Trophoblast cell (in vitro differentiated cells and primary cell): ENCODE results near the gene CCDC27.

Source experiments
- DNase-seq, 2 donors: peaks; one replicate each; pipeline ENCODE4 v3.0.0-alpha.2; 2016
- H2AFZ ChIP-seq: 2 replicates; pipeline ENCODE4 v1.6.1; 2013; ENCODE audit warnings: low read length, moderate library complexity, mild to moderate bottlenecking; ENCODE audit not compliant: insufficient read depth, poor library complexity
- H2AK5ac ChIP-seq: 2 replicates; pipeline ENCODE4 v1.6.1; 2013; ENCODE audit warnings: mild to moderate bottlenecking, low read length
- H2BK120ac ChIP-seq: 2 replicates; pipeline ENCODE4 v1.6.1; 2013; ENCODE audit warnings: low read length, mild to moderate bottlenecking, moderate library complexity; ENCODE audit not compliant: insufficient read depth, poor library complexity
- H2BK12ac ChIP-seq: 2 replicates; pipeline ENCODE4 v1.6.1; 2013; ENCODE audit warnings: mild to moderate bottlenecking, low read length, moderate library complexity
- H2BK5ac ChIP-seq: 2 replicates; pipeline ENCODE4 v1.6.1; 2013; ENCODE audit warnings: low read length, low read depth, moderate library complexity, mild to moderate bottlenecking; ENCODE audit not compliant: poor library complexity
- H3K14ac ChIP-seq: 2 replicates; pipeline ENCODE4 v1.6.1; 2013; ENCODE audit warnings: mild to moderate bottlenecking, low read length
- H3K18ac ChIP-seq: 2 replicates; pipeline ENCODE4 v1.6.1; 2013; ENCODE audit warnings: mild to moderate bottlenecking, low read length
- H3K23ac ChIP-seq: 2 replicates; pipeline ENCODE4 v1.6.1; 2013; ENCODE audit warnings: low read length
- H3K27ac ChIP-seq: 2 replicates; pipeline ENCODE4 v1.5.1; 2013; ENCODE audit warnings: low read depth, mild to moderate bottlenecking, inconsistent platforms, low read length, moderate library complexity
- H3K27me3 ChIP-seq: 2 replicates; pipeline ENCODE4 v1.6.1; 2013; ENCODE audit warnings: inconsistent platforms, mild to moderate bottlenecking, low read length, moderate library complexity; ENCODE audit not compliant: insufficient read depth
- H3K36me3 ChIP-seq, 2 experiments: 1 replicate in 1 of 2; 2 replicates in 1 of 2; pipeline ENCODE4 v1.6.1; 2013; ENCODE audit warnings: low read length in 2 of 2, mild to moderate bottlenecking in 2 of 2, moderate library complexity in 1 of 2; ENCODE audit not compliant: insufficient read depth in 2 of 2, control insufficient read depth in 1 of 2
- H3K4ac ChIP-seq: 2 replicates; pipeline ENCODE4 v1.6.1; 2013; ENCODE audit warnings: low read depth, mild to moderate bottlenecking, low read length, moderate library complexity
- H3K4me1 ChIP-seq, 2 experiments: 1 replicate in 1 of 2; 2 replicates in 1 of 2; pipeline ENCODE4 v1.6.1; 2013; ENCODE audit warnings: low read length in 2 of 2, mild to moderate bottlenecking in 2 of 2, moderate library complexity in 1 of 2; ENCODE audit not compliant: insufficient read depth in 2 of 2, control insufficient read depth in 1 of 2
- H3K4me2 ChIP-seq: 2 replicates; pipeline ENCODE4 v1.6.1; 2013; ENCODE audit warnings: inconsistent platforms, mild to moderate bottlenecking, low read length, moderate library complexity
- H3K4me3 ChIP-seq: 2 replicates; pipeline ENCODE4 v1.5.1; 2013; ENCODE audit warnings: mild to moderate bottlenecking, low read depth, low read length, inconsistent platforms
- H3K79me1 ChIP-seq: one replicate; pipeline ENCODE4 v1.6.1; 2013; ENCODE audit warnings: low read length
- H3K79me2 ChIP-seq: 2 replicates; pipeline ENCODE4 v1.6.1; 2013; ENCODE audit warnings: low read length, mild to moderate bottlenecking; ENCODE audit not compliant: control insufficient read depth, insufficient read depth, poor library complexity
- H3K9ac ChIP-seq: 2 replicates; pipeline ENCODE4 v1.6.1; 2013; ENCODE audit warnings: mild to moderate bottlenecking, low read length
- H3K9me3 ChIP-seq: 2 replicates; pipeline ENCODE4 v1.6.1; 2013; ENCODE audit warnings: low read depth, mild to moderate bottlenecking, control low read depth, inconsistent platforms, low read length; ENCODE audit not compliant: insufficient read depth
- H4K12ac ChIP-seq: 2 replicates; pipeline ENCODE4 v1.6.1; 2013; ENCODE audit warnings: low read depth, mild to moderate bottlenecking, low read length, moderate library complexity
- H4K8ac ChIP-seq: 2 replicates; pipeline ENCODE4 v1.6.1; 2013; ENCODE audit warnings: low read depth, mild to moderate bottlenecking, low read length, moderate library complexity
- H4K91ac ChIP-seq: one replicate; pipeline ENCODE4 v1.6.1; 2013; ENCODE audit warnings: low read depth, mild to moderate bottlenecking, low read length, moderate library complexity
- WGBS: extraction: QIAGEN DNeasy Blood & Tissue Kit; methylation state at CpG from one replicate; pipeline ENCODE4 v1.1.7; 2013; ENCODE audit warnings: missing lambda C conversion rate; ENCODE audit not compliant: insufficient read length, insufficient coverage; ENCODE audit errors: extremely low coverage; 5-methylcytosine and 5-hydroxymethylcytosine counted together

CCDC27 gene

GRCh38 chr1:3783651-3784474 lies 31.6 kb downstream of the CCDC27 start:
- Histone ChIP-seq H4K12ac (peak overlapping the region; percentile 60), H3K18ac (no peak overlapping the region)

DNA sequence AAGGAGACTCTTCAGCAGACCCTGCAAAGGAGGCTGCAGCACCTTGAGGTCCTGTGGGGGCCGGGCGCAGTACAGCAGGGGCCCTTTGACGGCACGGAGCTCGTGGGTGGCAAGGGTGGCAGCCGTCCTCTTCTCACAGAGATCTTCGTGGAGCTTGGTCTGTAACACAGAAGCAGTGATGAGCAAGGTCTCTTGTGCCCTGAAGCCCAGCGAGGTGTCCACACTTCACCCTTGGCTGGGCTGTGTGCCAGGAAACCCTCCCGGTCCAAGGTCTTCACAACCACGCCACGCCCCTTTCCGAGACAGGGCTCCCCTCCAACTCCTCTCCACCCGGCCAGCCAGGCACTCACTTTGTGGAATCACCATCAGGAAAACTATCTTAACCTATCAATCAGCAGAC lies 32.8 kb downstream of the CCDC27 start:
- no peak overlapping the region for H3K9ac ChIP-seq
- WGBS: no CpG with 5 or more reads among the region's 13 CpGs
- no peak overlapping the region for H4K12ac ChIP-seq
- no peak overlapping the region for H3K4ac ChIP-seq
- DNase-seq: no peak
- no peaks in the 10 kb centered on the region for H3K4me1 ChIP-seq
- no peak overlapping the region for H3K23ac ChIP-seq
- no peaks in the 10 kb centered on the region for H3K9me3 ChIP-seq
- H3K4me3 ChIP-seq: no peak overlapping the region
- H2AK5ac ChIP-seq: no peak overlapping the region
- H2BK5ac ChIP-seq: no peak overlapping the region
- H3K4me2 ChIP-seq: no peak overlapping the region
- no peak overlapping the region for H3K14ac ChIP-seq
- H3K36me3 ChIP-seq: peaks cover 71 to 86% of the 10 kb centered on the region in 2 experiments
- H3K27ac ChIP-seq: no peak overlapping the region
- no peak overlapping the region for H2BK12ac ChIP-seq
- H2BK120ac ChIP-seq: no peak overlapping the region
- H3K79me1 ChIP-seq: no peaks in the 10 kb centered on the region
- H3K27me3 ChIP-seq: no peaks in the 10 kb centered on the region
- H4K91ac ChIP-seq: no peak overlapping the region
- no peak overlapping the region for H4K8ac ChIP-seq
- no peak overlapping the region for H2AFZ ChIP-seq
- H3K79me2 ChIP-seq: no peaks in the 10 kb centered on the region
- H3K18ac ChIP-seq: no peak overlapping the region

More at GRCh38 chr1:3783651-3784474, 31.6 kb downstream of the CCDC27 start:
- H2BK5ac ChIP-seq: no peak overlapping the region
- H2AK5ac ChIP-seq: no peak overlapping the region
- H3K9ac ChIP-seq: no peak overlapping the region
- no peak overlapping the region for H3K4ac ChIP-seq
- no peak overlapping the region for H3K23ac ChIP-seq
- H3K4me2 ChIP-seq: no peak overlapping the region
- H2BK120ac ChIP-seq: no peak overlapping the region
- no peak overlapping the region for H3K14ac ChIP-seq
- H3K79me1 ChIP-seq: no peaks in the 10 kb centered on the region
- H3K27me3 ChIP-seq: no peaks in the 10 kb centered on the region
- no peak for DNase-seq
- H3K9me3 ChIP-seq: no peaks in the 10 kb centered on the region
- H4K8ac ChIP-seq: no peak overlapping the region
- H3K79me2 ChIP-seq: no peaks in the 10 kb centered on the region
- H3K36me3 ChIP-seq: peaks cover 80 to 87% of the 10 kb centered on the region in 2 experiments
- no peak overlapping the region for H3K4me3 ChIP-seq
- WGBS: no CpG with 5 or more reads among the region's 30 CpGs
- H3K27ac ChIP-seq: no peak overlapping the region
- H2BK12ac ChIP-seq: no peak overlapping the region
- no peak overlapping the region for H4K91ac ChIP-seq
- no peak overlapping the region for H2AFZ ChIP-seq
- H3K4me1 ChIP-seq: no peaks in the 10 kb centered on the region

DNA sequence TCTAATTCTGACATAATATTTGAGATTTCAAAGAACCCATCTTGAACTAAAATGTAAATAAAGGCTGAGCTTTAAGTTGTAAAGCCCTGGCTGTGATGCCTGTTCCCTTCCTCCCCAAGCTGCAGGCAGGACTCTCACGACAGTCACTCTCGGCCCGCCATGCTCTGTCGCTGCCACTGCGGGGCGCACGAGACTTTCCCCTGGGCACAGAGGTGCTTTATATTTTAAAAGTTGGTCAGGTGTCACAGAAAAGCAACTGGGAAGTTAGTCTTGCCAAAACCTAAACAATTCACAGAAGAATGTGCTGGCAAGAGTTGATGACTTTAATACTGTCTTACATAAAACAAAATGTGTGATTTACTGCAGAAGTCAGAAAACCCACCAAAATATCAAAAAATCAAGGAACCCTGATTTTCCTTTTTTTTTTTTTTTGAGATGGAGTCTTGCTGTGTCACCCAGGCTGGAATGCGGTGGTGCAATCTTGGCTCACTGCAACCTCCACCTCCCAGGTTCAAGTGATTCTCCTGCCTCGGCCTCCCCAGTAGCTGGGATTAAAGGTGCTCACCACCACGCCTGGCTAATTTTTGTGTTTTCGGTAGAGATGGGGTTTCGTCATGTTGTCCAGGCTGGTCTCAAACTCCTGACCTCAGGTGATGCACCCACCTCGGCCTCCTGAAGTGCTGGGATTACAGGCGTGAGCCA lies 33.4 kb downstream of the CCDC27 start:
- Histone ChIP-seq H3K23ac (no peak overlapping the region), H3K4me2 (no peak overlapping the region), H4K8ac (no peak overlapping the region), H3K14ac (no peak overlapping the region), H3K9ac (no peak overlapping the region), H3K4ac (no peak overlapping the region), H3K36me3 (peaks cover 66 to 81% of the 10 kb centered on the region in 2 experiments), H3K79me2 (no peaks in the 10 kb centered on the region), H2BK120ac (no peak overlapping the region), H3K18ac (no peak overlapping the region), H3K27me3 (no peaks in the 10 kb centered on the region), H2AFZ (no peak overlapping the region), H3K4me3 (no peak overlapping the region), H2BK12ac (no peak overlapping the region), H3K9me3 (no peaks in the 10 kb centered on the region), H3K27ac (no peak overlapping the region), H2BK5ac (no peak overlapping the region), H4K91ac (no peak overlapping the region), H4K12ac (no peak overlapping the region), H3K4me1 (no peaks in the 10 kb centered on the region), H2AK5ac (no peak overlapping the region), H3K79me1 (no peaks in the 10 kb centered on the region)
- peak in 1 of 2 donors; percentile 32 for DNase-seq
- no CpG with 5 or more reads among the region's 14 CpGs for WGBS

GRCh38 chr1:3786468-3787348 lies 34.5 kb downstream of the CCDC27 start:
- no peak overlapping the region for H3K18ac ChIP-seq
- WGBS: no CpG with 5 or more reads among the region's 45 CpGs

More at GRCh38 chr1:3786468-3787348, 34.5 kb downstream of the CCDC27 start:
- H2AK5ac ChIP-seq: no peak overlapping the region
- H2AFZ ChIP-seq: no peak overlapping the region
- H3K79me2 ChIP-seq: no peaks in the 10 kb centered on the region
- H4K91ac ChIP-seq: no peak overlapping the region
- no peak overlapping the region for H3K4me2 ChIP-seq
- no peak overlapping the region for H3K23ac ChIP-seq
- no peak overlapping the region for H3K27ac ChIP-seq
- H3K79me1 ChIP-seq: no peaks in the 10 kb centered on the region
- no peaks in the 10 kb centered on the region for H3K4me1 ChIP-seq
- H4K8ac ChIP-seq: no peak overlapping the region
- no peaks in the 10 kb centered on the region for H3K9me3 ChIP-seq
- H3K14ac ChIP-seq: no peak overlapping the region
- H4K12ac ChIP-seq: no peak overlapping the region
- no peak for DNase-seq
- peaks cover 56 to 73% of the 10 kb centered on the region in 2 experiments for H3K36me3 ChIP-seq
- no peak overlapping the region for H3K4me3 ChIP-seq
- no peak overlapping the region for H2BK12ac ChIP-seq
- H3K4ac ChIP-seq: no peak overlapping the region
- no peaks in the 10 kb centered on the region for H3K27me3 ChIP-seq
- no peak overlapping the region for H2BK5ac ChIP-seq
- H3K9ac ChIP-seq: no peak overlapping the region
- H2BK120ac ChIP-seq: no peak overlapping the region
